GM12878 (cell line): ENCODE data around the gene PDE7B.

Source experiments
- CTCF ChIP-seq, 3 experiments: IDR thresholded peaks in 2 of 3; conservative IDR thresholded peaks in 1 of 3; 2 replicates each; pipeline ENCODE4 v1.5.1; 2011; ENCODE audit warnings: low read depth in 3 of 3, low read length in 3 of 3, mild to moderate bottlenecking in 3 of 3, control low read depth in 2 of 3, moderate library complexity in 2 of 3, inconsistent platforms in 1 of 3, mixed read lengths in 1 of 3; ENCODE audit not compliant: control insufficient read depth in 2 of 3, insufficient read depth in 1 of 3; ENCODE audit errors: extremely low read depth in 1 of 3
- EP300 ChIP-seq, 2 experiments: fragments of 150-350 bp in 1 of 2; IDR thresholded peaks; 2 replicates each; pipeline ENCODE4 v1.6.1; 2011 to 2012; ENCODE audit warnings: low read depth in 2 of 2, low read length in 2 of 2, borderline replicate concordance in 1 of 2, improper control_type of control experiment in 1 of 2, inconsistent platforms in 1 of 2; ENCODE audit not compliant: control insufficient read depth in 1 of 2
- EZH2 ChIP-seq: IDR thresholded peaks from 2 replicates; pipeline ENCODE4 v1.6.1; 2012; ENCODE audit warnings: low read depth, mild to moderate bottlenecking, control low read depth, inconsistent platforms, low read length, borderline replicate concordance; ENCODE audit not compliant: control insufficient read depth
- MXI1 ChIP-seq: fragments of 150-350 bp; IDR thresholded peaks from 2 replicates; pipeline ENCODE4 v1.6.1; 2011; ENCODE audit warnings: low read depth, mild to moderate bottlenecking, inconsistent platforms, low read length, improper control_type of control experiment
- NRF1 ChIP-seq: conservative IDR thresholded peaks from 2 replicates; pipeline ENCODE4 v1.6.1; 2011; ENCODE audit warnings: mild to moderate bottlenecking, low read depth, low read length, improper control_type of control experiment
- POLR2AphosphoS5 ChIP-seq: IDR thresholded peaks from 2 replicates; pipeline ENCODE4 v1.6.1; 2011; ENCODE audit warnings: mild to moderate bottlenecking, low read length, inconsistent platforms
- RCOR1 ChIP-seq: conservative IDR thresholded peaks from 2 replicates; pipeline ENCODE4 v1.6.1; 2012; ENCODE audit warnings: low read depth, low read length, improper control_type of control experiment
- REST ChIP-seq: IDR thresholded peaks from 2 replicates; pipeline ENCODE4 v1.6.1; 2012; ENCODE audit warnings: mild to moderate bottlenecking, low read depth, low read length
- SIN3A ChIP-seq: IDR thresholded peaks from 2 replicates; pipeline ENCODE4 v1.6.1; 2012; ENCODE audit warnings: low read depth, low read length, improper control_type of control experiment
- SREBF1 ChIP-seq: IDR thresholded peaks from 2 replicates; pipeline ENCODE4 v1.6.1; 2012; ENCODE audit warnings: mild to moderate bottlenecking, low read length

GRCh38 chr6:136158971-136159370 is 307.5 kb downstream of the PDE7B start:
- TF ChIP-seq CTCF (IDR thresholded peaks at IDR 0.05 in 2 of 3, conservative IDR thresholded peaks at IDR 0.05 in 1 of 3; ENCODE audit: control insufficient read depth in 2 of 3, extremely low read depth in 1 of 3, insufficient read depth in 1 of 3, low read depth in 3 of 3, low read length in 3 of 3) (no peak), RCOR1 (no peak), EP300 (IDR thresholded peaks at IDR 0.05; ENCODE audit: borderline replicate concordance in 1 of 2, control insufficient read depth in 1 of 2, low read depth in 2 of 2, low read length in 2 of 2) (no peak), SIN3A (no peak), NRF1 (no peak), MXI1 (no peak), EZH2 (no peak), REST (no peak), POLR2AphosphoS5 (no peak), SREBF1 (no peak)
